Testis (tissue), 2 donors: Measurements from ENCODE around the gene RAI1.

Source experiments
- POLR2A ChIP-seq: fragments of 450-650 bp; IDR thresholded peaks from one replicate; pipeline ENCODE4 v1.6.1; 2017; ENCODE audit warnings: antibody characterized with exemption, mild to moderate bottlenecking, moderate library complexity
- TF ChIP-seq, protein P1 (sequence below), 3 experiments: fragments of 450-650 bp in 2 of 3; fragments of 200-600 bp in 1 of 3; sonication (generic) in 1 of 3; IDR thresholded peaks; one replicate each; pipeline ENCODE4 v1.5.1; 2016 to 2019; ENCODE audit warnings: antibody characterized with exemption in 3 of 3, mild to moderate bottlenecking in 2 of 3, moderate library complexity in 1 of 3

DNA sequence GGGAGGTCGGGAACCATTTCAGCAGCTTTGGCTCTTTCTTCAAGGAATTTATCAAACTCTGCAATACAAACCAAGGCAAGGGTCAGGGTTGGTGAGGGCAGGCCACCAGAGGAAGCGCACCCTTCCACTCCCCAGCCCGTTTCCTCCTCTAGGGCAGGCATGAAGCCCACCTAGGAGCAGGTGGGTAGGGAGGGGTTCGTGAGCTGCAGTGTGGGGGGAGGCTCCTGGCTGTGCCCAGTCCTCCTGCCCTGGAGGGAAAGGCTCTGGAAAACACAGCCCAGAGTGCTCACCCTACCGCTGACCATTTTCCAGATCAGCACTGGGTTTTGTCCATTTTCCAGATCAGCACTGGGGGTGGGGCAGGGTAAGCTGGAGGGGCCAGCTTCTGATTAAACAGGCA is 166.5 kb downstream of the RAI1 start:
- TF ChIP-seq POLR2A: no peak
- TF ChIP-seq, protein P1, sequence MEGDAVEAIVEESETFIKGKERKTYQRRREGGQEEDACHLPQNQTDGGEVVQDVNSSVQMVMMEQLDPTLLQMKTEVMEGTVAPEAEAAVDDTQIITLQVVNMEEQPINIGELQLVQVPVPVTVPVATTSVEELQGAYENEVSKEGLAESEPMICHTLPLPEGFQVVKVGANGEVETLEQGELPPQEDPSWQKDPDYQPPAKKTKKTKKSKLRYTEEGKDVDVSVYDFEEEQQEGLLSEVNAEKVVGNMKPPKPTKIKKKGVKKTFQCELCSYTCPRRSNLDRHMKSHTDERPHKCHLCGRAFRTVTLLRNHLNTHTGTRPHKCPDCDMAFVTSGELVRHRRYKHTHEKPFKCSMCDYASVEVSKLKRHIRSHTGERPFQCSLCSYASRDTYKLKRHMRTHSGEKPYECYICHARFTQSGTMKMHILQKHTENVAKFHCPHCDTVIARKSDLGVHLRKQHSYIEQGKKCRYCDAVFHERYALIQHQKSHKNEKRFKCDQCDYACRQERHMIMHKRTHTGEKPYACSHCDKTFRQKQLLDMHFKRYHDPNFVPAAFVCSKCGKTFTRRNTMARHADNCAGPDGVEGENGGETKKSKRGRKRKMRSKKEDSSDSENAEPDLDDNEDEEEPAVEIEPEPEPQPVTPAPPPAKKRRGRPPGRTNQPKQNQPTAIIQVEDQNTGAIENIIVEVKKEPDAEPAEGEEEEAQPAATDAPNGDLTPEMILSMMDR (IDR thresholded peaks at IDR 0.05): no peak
